DOHH2 (cell line): ENCODE data around the gene PCP4.

Experiments
- EZH2phosphoT487 ChIP-seq: fragments of 200-600 bp; sonication (generic); IDR thresholded peaks from 2 replicates; pipeline ENCODE4 v1.6.1; 2017; ENCODE audit warnings: borderline replicate concordance, mild to moderate bottlenecking, antibody characterized with exemption, low read length, moderate library complexity, mixed read lengths
- TF ChIP-seq, protein P1 (sequence below): fragments of 200-600 bp; sonication (generic); IDR thresholded peaks from one replicate; pipeline ENCODE4 v1.5.1; 2014; ENCODE audit warnings: antibody characterized with exemption, mild to moderate bottlenecking, low read depth, low read length; ENCODE audit not compliant: poor library complexity, severe bottlenecking

DNA sequence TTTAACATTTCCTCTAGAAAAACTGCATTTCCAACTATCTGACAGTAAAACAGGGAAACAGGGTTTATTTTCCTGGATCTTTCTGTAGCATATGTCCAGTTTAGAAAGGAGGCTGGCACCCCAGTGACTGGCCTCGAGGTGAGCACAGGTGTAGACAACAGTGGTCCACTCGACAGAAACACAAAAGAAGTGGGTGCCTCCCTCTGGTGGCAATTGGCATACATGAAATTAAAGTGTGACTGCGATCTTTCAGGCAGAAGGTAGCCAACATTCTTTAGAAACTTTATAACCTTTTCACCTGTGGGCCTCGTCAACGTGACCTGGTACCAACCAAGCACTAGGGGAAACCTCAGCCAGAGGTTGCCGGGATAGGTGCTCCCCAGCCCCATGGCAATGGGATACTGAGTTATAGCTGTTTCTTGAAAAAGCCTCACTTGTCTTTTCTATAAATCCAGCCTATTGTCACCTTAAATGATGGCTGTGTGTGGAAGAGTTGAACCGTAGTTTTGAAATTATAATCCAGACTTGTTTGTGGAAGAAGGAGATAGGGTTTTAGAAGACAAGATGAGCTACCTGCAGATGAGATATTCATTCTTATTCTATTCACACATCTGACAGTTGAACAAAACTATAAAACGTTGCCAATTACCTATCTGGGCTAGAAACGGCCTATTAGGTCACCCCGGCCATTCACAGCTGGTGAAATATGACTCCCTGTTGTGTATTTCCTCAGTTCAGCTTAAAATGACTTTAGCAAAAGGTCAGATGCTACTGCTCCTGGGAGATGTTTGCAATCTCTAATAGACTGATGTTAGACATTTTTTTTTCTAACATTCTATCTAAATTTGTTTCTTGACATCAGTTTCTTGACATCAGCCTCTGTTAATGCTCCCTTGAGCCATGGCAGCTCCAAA lies 44.3 kb downstream of the PCP4 start:
- TF ChIP-seq, protein P1, sequence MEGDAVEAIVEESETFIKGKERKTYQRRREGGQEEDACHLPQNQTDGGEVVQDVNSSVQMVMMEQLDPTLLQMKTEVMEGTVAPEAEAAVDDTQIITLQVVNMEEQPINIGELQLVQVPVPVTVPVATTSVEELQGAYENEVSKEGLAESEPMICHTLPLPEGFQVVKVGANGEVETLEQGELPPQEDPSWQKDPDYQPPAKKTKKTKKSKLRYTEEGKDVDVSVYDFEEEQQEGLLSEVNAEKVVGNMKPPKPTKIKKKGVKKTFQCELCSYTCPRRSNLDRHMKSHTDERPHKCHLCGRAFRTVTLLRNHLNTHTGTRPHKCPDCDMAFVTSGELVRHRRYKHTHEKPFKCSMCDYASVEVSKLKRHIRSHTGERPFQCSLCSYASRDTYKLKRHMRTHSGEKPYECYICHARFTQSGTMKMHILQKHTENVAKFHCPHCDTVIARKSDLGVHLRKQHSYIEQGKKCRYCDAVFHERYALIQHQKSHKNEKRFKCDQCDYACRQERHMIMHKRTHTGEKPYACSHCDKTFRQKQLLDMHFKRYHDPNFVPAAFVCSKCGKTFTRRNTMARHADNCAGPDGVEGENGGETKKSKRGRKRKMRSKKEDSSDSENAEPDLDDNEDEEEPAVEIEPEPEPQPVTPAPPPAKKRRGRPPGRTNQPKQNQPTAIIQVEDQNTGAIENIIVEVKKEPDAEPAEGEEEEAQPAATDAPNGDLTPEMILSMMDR = no peak
- TF ChIP-seq EZH2phosphoT487 = no peak
